ENCODE data around the gene SERPINA12. TPM values are rescaled to one million over a fixed set of nuclear protein-coding genes. Genes with fewer than 3 reads are reported as not detected.
A peak's percentile ranks its signal among the peaks of the same experiment; 100 is the strongest.

SERPINA12 gene
- total RNA-seq, 1 donor from 2014 or later, result 8.6 TPM

GRCh38 chr14:94462219-94462551 is 47.1 kb downstream of the SERPINA12 start:
- H3K27me3 ChIP-seq, result no peaks in the 10 kb centered on the region
- H3K4me3 ChIP-seq, result no peak overlapping the region
- no peak for TF ChIP-seq POLR2AphosphoS5 (IDR thresholded peaks at IDR 0.05; ENCODE audit: insufficient read depth in 1 of 2, low read depth in 1 of 2)
- no peak for TF ChIP-seq POLR2A (IDR thresholded peaks at IDR 0.05)
- TF ChIP-seq, protein P1, sequence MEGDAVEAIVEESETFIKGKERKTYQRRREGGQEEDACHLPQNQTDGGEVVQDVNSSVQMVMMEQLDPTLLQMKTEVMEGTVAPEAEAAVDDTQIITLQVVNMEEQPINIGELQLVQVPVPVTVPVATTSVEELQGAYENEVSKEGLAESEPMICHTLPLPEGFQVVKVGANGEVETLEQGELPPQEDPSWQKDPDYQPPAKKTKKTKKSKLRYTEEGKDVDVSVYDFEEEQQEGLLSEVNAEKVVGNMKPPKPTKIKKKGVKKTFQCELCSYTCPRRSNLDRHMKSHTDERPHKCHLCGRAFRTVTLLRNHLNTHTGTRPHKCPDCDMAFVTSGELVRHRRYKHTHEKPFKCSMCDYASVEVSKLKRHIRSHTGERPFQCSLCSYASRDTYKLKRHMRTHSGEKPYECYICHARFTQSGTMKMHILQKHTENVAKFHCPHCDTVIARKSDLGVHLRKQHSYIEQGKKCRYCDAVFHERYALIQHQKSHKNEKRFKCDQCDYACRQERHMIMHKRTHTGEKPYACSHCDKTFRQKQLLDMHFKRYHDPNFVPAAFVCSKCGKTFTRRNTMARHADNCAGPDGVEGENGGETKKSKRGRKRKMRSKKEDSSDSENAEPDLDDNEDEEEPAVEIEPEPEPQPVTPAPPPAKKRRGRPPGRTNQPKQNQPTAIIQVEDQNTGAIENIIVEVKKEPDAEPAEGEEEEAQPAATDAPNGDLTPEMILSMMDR (IDR thresholded peaks at IDR 0.05), result no peak
- no peaks in the 10 kb centered on the region for H3K4me1 ChIP-seq
- no peak for DNase-seq (ENCODE audit: extremely low spot score in 2 of 2)
- H3K9me3 ChIP-seq, result peaks cover 6% of the 10 kb centered on the region
- no peaks in the 10 kb centered on the region for H3K36me3 ChIP-seq
- H3K27ac ChIP-seq, result no peak overlapping the region
- intact Hi-C loops (cut with DNase I), result no loop called here

GRCh38 chr14:94461526-94462218 is 47.6 kb downstream of the SERPINA12 start:
- no peaks in the 10 kb centered on the region for H3K27me3 ChIP-seq
- no peak overlapping the region for H3K4me3 ChIP-seq
- H3K36me3 ChIP-seq, result no peaks in the 10 kb centered on the region
- DNase-seq (ENCODE audit: extremely low spot score in 2 of 2), result peak; percentile 72 to 79
- TF ChIP-seq POLR2AphosphoS5 (IDR thresholded peaks at IDR 0.05; ENCODE audit: insufficient read depth in 1 of 2, low read depth in 1 of 2) (no peak), POLR2A (IDR thresholded peaks at IDR 0.05) (no peak)
- TF ChIP-seq, protein P1 (IDR thresholded peaks at IDR 0.05), result no peak
- H3K9me3 ChIP-seq, result peaks cover 6% of the 10 kb centered on the region
- H3K4me1 ChIP-seq, result no peaks in the 10 kb centered on the region
- intact Hi-C loops (cut with DNase I), result no loop called here
- H3K27ac ChIP-seq, result no peak overlapping the region

DNA sequence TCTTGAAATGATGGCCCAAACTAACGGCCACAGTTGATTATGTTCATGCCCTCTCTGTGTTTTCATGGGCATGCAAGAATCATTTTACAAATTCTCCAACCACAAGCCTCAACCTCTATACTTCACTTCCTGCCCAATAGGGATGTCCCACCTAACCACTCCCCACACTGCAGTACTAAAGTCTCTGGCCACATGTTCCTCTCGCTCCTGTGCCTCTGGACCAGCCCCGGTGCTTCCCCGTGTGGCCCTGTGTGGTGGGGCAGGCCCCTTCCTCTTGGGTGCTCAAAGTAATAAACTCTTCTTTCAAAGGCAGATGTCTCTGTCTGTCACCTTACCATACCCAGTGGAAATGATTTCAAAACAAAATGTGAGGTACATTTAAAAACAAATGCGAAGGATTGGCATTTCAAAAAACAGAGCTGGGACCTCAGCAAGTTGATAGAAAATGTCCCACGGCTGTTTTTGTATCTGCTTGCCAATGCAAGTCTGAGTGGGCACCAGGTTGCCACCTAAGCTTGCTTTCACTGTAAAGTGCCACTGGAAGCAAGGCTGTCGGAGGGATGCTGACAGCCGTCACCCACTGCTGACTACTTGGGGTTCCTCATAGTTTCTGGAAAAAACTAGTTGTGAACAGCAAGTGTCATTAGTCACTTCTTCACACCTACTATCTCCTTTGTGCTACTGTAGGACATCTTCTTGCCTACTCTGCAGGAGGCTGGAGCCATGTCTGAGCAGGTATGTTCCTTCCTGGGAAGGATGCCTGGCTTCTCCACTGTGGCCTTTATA is 48.4 kb downstream of the SERPINA12 start:
- peak; percentile 34 to 44 for DNase-seq (ENCODE audit: extremely low spot score in 2 of 2)
- Histone ChIP-seq H3K27me3 (no peaks in the 10 kb centered on the region), H3K36me3 (no peaks in the 10 kb centered on the region), H3K4me1 (no peaks in the 10 kb centered on the region), H3K27ac (no peak overlapping the region), H3K4me3 (no peak overlapping the region), H3K9me3 (peaks cover 6% of the 10 kb centered on the region)
- TF ChIP-seq POLR2AphosphoS5 (IDR thresholded peaks at IDR 0.05; ENCODE audit: insufficient read depth in 1 of 2, low read depth in 1 of 2), result no peak
- TF ChIP-seq, protein P1 (IDR thresholded peaks at IDR 0.05), result no peak
- TF ChIP-seq POLR2A (IDR thresholded peaks at IDR 0.05), result no peak
- intact Hi-C loops (cut with DNase I), result no loop called here

- H3K36me3 ChIP-seq, result no peaks in the 10 kb centered on the region
- intact Hi-C loops (cut with DNase I), result no loop called here
- no peaks in the 10 kb centered on the region for H3K9me3 ChIP-seq
- no peak overlapping the region for H3K4me3 ChIP-seq
- TF ChIP-seq POLR2AphosphoS5 (IDR thresholded peaks at IDR 0.05; ENCODE audit: insufficient read depth in 1 of 2, low read depth in 1 of 2), result no peak
- H3K4me1 ChIP-seq, result no peaks in the 10 kb centered on the region
- H3K27ac ChIP-seq, result no peak overlapping the region
- no peaks in the 10 kb centered on the region for H3K27me3 ChIP-seq
- DNase-seq (ENCODE audit: extremely low spot score in 2 of 2), result peak; percentile 40 to 47
Measured at GRCh38 chr14:94458558-94459205, 50.6 kb downstream of the SERPINA12 start.

- peak; percentile 8 to 58 for DNase-seq (ENCODE audit: extremely low spot score in 2 of 2)
- H3K36me3 ChIP-seq, result no peaks in the 10 kb centered on the region
- H3K27ac ChIP-seq, result no peak overlapping the region
- no peaks in the 10 kb centered on the region for H3K27me3 ChIP-seq
- TF ChIP-seq POLR2AphosphoS5 (IDR thresholded peaks at IDR 0.05; ENCODE audit: insufficient read depth in 1 of 2, low read depth in 1 of 2) (no peak), POLR2A (IDR thresholded peaks at IDR 0.05) (no peak)
- TF ChIP-seq, protein P1 (IDR thresholded peaks at IDR 0.05), result no peak
- H3K4me1 ChIP-seq, result no peaks in the 10 kb centered on the region
- intact Hi-C loops (cut with DNase I), result no loop called here
- no peaks in the 10 kb centered on the region for H3K9me3 ChIP-seq
- H3K4me3 ChIP-seq, result no peak overlapping the region
Measured at GRCh38 chr14:94458096-94458495, 51.2 kb downstream of the SERPINA12 start.

All from vagina (tissue), 2 donors.